ENCODE measurements around the gene PROB1.

PROB1 gene

DNA sequence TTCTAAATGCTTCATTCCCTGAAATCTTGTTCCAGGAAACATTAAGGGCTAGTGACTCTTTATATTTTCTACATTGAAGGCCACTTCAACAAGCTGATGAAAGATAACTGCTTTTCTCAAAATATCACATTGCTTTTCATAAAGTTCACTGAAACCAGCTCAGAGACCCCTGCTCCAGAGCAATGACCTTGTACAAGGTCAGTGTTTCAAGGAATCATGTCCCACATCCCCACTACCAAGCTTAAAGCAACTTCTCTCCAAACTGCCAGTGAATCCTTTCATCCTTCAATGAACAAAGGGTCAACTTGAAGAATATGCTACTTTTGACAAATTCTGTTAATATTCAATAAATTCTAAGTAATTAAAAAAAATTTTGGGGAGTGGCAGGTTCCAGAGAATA is 21.0 kb upstream of the PROB1 start:
- Histone ChIP-seq H3K27ac (ENCODE audit: low read length, poor library complexity, severe bottlenecking) (no peak overlapping the region), H3K14ac (ENCODE audit: low read length in 2 of 2) (no peak overlapping the region), H4K91ac (ENCODE audit: low read length) (no peak overlapping the region), H3K4ac (ENCODE audit: low read depth in 1 of 2, low read length in 2 of 2) (no peak overlapping the region), H3K27me3 (ENCODE audit: control insufficient read depth in 1 of 2, insufficient read depth in 1 of 2, low read length in 2 of 2) (no peaks in the 10 kb centered on the region), H3K36me3 (ENCODE audit: control insufficient read depth in 1 of 2, insufficient read depth in 2 of 2, low read depth in 1 of 2, low read length in 2 of 2) (peaks cover 37 to 70% of the 10 kb centered on the region in 2 experiments), H2BK5ac (ENCODE audit: low read depth, low read length, poor library complexity, severe bottlenecking) (no peak overlapping the region), H2BK120ac (ENCODE audit: low read depth, low read length) (no peak overlapping the region), H3K9ac (ENCODE audit: low read length) (no peak overlapping the region), H3K9me3 (ENCODE audit: control insufficient read depth, low read length) (no peaks in the 10 kb centered on the region), H3K4me1 (ENCODE audit: control insufficient read depth, insufficient read depth, low read depth, low read length) (peaks cover 8% of the 10 kb centered on the region), H3K4me3 (ENCODE audit: insufficient read depth in 1 of 2, low read depth in 1 of 2, low read length in 2 of 2) (no peak overlapping the region), H2AFZ (ENCODE audit: low read depth, low read length) (no peak overlapping the region), H2AK5ac (ENCODE audit: low read length, severe bottlenecking) (no peak overlapping the region), H2BK15ac (ENCODE audit: low read depth, poor library complexity, severe bottlenecking) (no peak overlapping the region), H3K18ac (ENCODE audit: low read depth in 1 of 2, low read length in 2 of 2) (no peak overlapping the region), H3K23ac (ENCODE audit: low read length in 2 of 2) (no peak overlapping the region), H3K4me2 (ENCODE audit: low read length, poor library complexity, severe bottlenecking) (no peak overlapping the region), H2BK12ac (ENCODE audit: low read length in 2 of 2) (no peak overlapping the region), H4K8ac (ENCODE audit: low read length) (no peak overlapping the region), H3K79me1 (replicated peaks; ENCODE audit: low read length, poor library complexity, severe bottlenecking) (peaks cover 1% of the 10 kb centered on the region)
- no peak for DNase-seq

- H2BK15ac ChIP-seq (ENCODE audit: low read depth, poor library complexity, severe bottlenecking): no peak overlapping the region
- H2BK120ac ChIP-seq (ENCODE audit: low read depth, low read length): no peak overlapping the region
- no peak overlapping the region for H4K91ac ChIP-seq (ENCODE audit: low read length)
- H3K4me2 ChIP-seq (ENCODE audit: low read length, poor library complexity, severe bottlenecking): no peak overlapping the region
- no peak overlapping the region for H4K8ac ChIP-seq (ENCODE audit: low read length)
- H3K4me3 ChIP-seq (ENCODE audit: insufficient read depth in 1 of 2, low read depth in 1 of 2, low read length in 2 of 2): no peak overlapping the region
- peaks cover 37 to 65% of the 10 kb centered on the region in 2 experiments for H3K36me3 ChIP-seq (ENCODE audit: control insufficient read depth in 1 of 2, insufficient read depth in 2 of 2, low read depth in 1 of 2, low read length in 2 of 2)
- no peak overlapping the region for H2BK12ac ChIP-seq (ENCODE audit: low read length in 2 of 2)
- DNase-seq: no peak
- no peaks in the 10 kb centered on the region for H3K9me3 ChIP-seq (ENCODE audit: control insufficient read depth, low read length)
- H3K18ac ChIP-seq (ENCODE audit: low read depth in 1 of 2, low read length in 2 of 2): peak overlapping the region in 1 of 2 experiments; percentile 11
- H3K14ac ChIP-seq (ENCODE audit: low read length in 2 of 2): no peak overlapping the region
- no peak overlapping the region for H2AFZ ChIP-seq (ENCODE audit: low read depth, low read length)
- no peak overlapping the region for H3K9ac ChIP-seq (ENCODE audit: low read length)
- H2BK5ac ChIP-seq (ENCODE audit: low read depth, low read length, poor library complexity, severe bottlenecking): no peak overlapping the region
- peaks cover 1% of the 10 kb centered on the region for H3K79me1 ChIP-seq (replicated peaks; ENCODE audit: low read length, poor library complexity, severe bottlenecking)
- 96% methylated on average over 8 of the region's 8 CpGs for WGBS
- H3K4ac ChIP-seq (ENCODE audit: low read depth in 1 of 2, low read length in 2 of 2): no peak overlapping the region
- no peak overlapping the region for H2AK5ac ChIP-seq (ENCODE audit: low read length, severe bottlenecking)
- no peaks in the 10 kb centered on the region for H3K27me3 ChIP-seq (ENCODE audit: control insufficient read depth in 1 of 2, insufficient read depth in 1 of 2, low read length in 2 of 2)
- H3K23ac ChIP-seq (ENCODE audit: low read length in 2 of 2): no peak overlapping the region
- peaks cover 8% of the 10 kb centered on the region for H3K4me1 ChIP-seq (ENCODE audit: control insufficient read depth, insufficient read depth, low read depth, low read length)
- no peak overlapping the region for H3K27ac ChIP-seq (ENCODE audit: low read length, poor library complexity, severe bottlenecking)
Measured at GRCh38 chr5:139415221-139415861, 20.4 kb upstream of the PROB1 start.

- Histone ChIP-seq H3K18ac (ENCODE audit: low read depth in 1 of 2, low read length in 2 of 2) (no peak overlapping the region), H2BK15ac (ENCODE audit: low read depth, poor library complexity, severe bottlenecking) (no peak overlapping the region), H3K9ac (ENCODE audit: low read length) (no peak overlapping the region), H3K9me3 (ENCODE audit: control insufficient read depth, low read length) (no peaks in the 10 kb centered on the region), H3K4me1 (ENCODE audit: control insufficient read depth, insufficient read depth, low read depth, low read length) (peaks cover 8% of the 10 kb centered on the region), H3K4ac (ENCODE audit: low read depth in 1 of 2, low read length in 2 of 2) (no peak overlapping the region), H3K23ac (ENCODE audit: low read length in 2 of 2) (no peak overlapping the region), H2AK5ac (ENCODE audit: low read length, severe bottlenecking) (no peak overlapping the region), H4K8ac (ENCODE audit: low read length) (no peak overlapping the region), H2BK12ac (ENCODE audit: low read length in 2 of 2) (no peak overlapping the region), H2BK5ac (ENCODE audit: low read depth, low read length, poor library complexity, severe bottlenecking) (no peak overlapping the region), H3K4me2 (ENCODE audit: low read length, poor library complexity, severe bottlenecking) (no peak overlapping the region), H3K27ac (ENCODE audit: low read length, poor library complexity, severe bottlenecking) (no peak overlapping the region), H2BK120ac (ENCODE audit: low read depth, low read length) (no peak overlapping the region), H2AFZ (ENCODE audit: low read depth, low read length) (no peak overlapping the region), H3K27me3 (ENCODE audit: control insufficient read depth in 1 of 2, insufficient read depth in 1 of 2, low read length in 2 of 2) (no peaks in the 10 kb centered on the region), H4K91ac (ENCODE audit: low read length) (no peak overlapping the region), H3K4me3 (ENCODE audit: insufficient read depth in 1 of 2, low read depth in 1 of 2, low read length in 2 of 2) (no peak overlapping the region), H3K14ac (ENCODE audit: low read length in 2 of 2) (peak overlapping the region in 1 of 2 experiments; percentile 44), H3K36me3 (ENCODE audit: control insufficient read depth in 1 of 2, insufficient read depth in 2 of 2, low read depth in 1 of 2, low read length in 2 of 2) (peaks cover 34 to 58% of the 10 kb centered on the region in 2 experiments), H3K79me1 (replicated peaks; ENCODE audit: low read length, poor library complexity, severe bottlenecking) (peaks cover 1% of the 10 kb centered on the region)
- 96% methylated on average over 8 of the region's 9 CpGs for WGBS
- no peak for DNase-seq
Measured at GRCh38 chr5:139414581-139415130, 19.8 kb upstream of the PROB1 start.

- Histone ChIP-seq H2BK120ac (ENCODE audit: low read depth, low read length) (no peak overlapping the region), H3K9ac (ENCODE audit: low read length) (no peak overlapping the region), H3K14ac (ENCODE audit: low read length in 2 of 2) (no peak overlapping the region), H3K18ac (ENCODE audit: low read depth in 1 of 2, low read length in 2 of 2) (no peak overlapping the region), H3K79me1 (replicated peaks; ENCODE audit: low read length, poor library complexity, severe bottlenecking) (peaks cover 1% of the 10 kb centered on the region), H2BK12ac (ENCODE audit: low read length in 2 of 2) (no peak overlapping the region), H2BK15ac (ENCODE audit: low read depth, poor library complexity, severe bottlenecking) (no peak overlapping the region), H3K4me3 (ENCODE audit: insufficient read depth in 1 of 2, low read depth in 1 of 2, low read length in 2 of 2) (no peak overlapping the region), H2BK5ac (ENCODE audit: low read depth, low read length, poor library complexity, severe bottlenecking) (no peak overlapping the region), H3K4me2 (ENCODE audit: low read length, poor library complexity, severe bottlenecking) (no peak overlapping the region), H3K9me3 (ENCODE audit: control insufficient read depth, low read length) (no peaks in the 10 kb centered on the region), H2AFZ (ENCODE audit: low read depth, low read length) (no peak overlapping the region), H3K27me3 (ENCODE audit: control insufficient read depth in 1 of 2, insufficient read depth in 1 of 2, low read length in 2 of 2) (no peaks in the 10 kb centered on the region), H4K91ac (ENCODE audit: low read length) (no peak overlapping the region), H3K4ac (ENCODE audit: low read depth in 1 of 2, low read length in 2 of 2) (no peak overlapping the region), H3K36me3 (ENCODE audit: control insufficient read depth in 1 of 2, insufficient read depth in 2 of 2, low read depth in 1 of 2, low read length in 2 of 2) (peaks cover 28 to 51% of the 10 kb centered on the region in 2 experiments), H4K8ac (ENCODE audit: low read length) (no peak overlapping the region), H2AK5ac (ENCODE audit: low read length, severe bottlenecking) (no peak overlapping the region), H3K27ac (ENCODE audit: low read length, poor library complexity, severe bottlenecking) (no peak overlapping the region), H3K23ac (ENCODE audit: low read length in 2 of 2) (no peak overlapping the region), H3K4me1 (ENCODE audit: control insufficient read depth, insufficient read depth, low read depth, low read length) (peaks cover 8% of the 10 kb centered on the region)
- no peak for DNase-seq
- 95% methylated on average over 4 of the region's 6 CpGs for WGBS
Measured at GRCh38 chr5:139413963-139414362, 19.1 kb upstream of the PROB1 start.

All from mesenchymal stem cell (in vitro differentiated cells and primary cell).